GM18519 (cell line): ENCODE measurements around the gene CDH2.

Experiments used
- ATAC-seq: cut with Tn5 transposase; IDR thresholded peaks from one replicate; pipeline ENCODE4 v1.9.1; 2021; ENCODE audit warnings: mild to moderate bottlenecking, moderate library complexity; ENCODE audit not compliant: unreplicated experiment, low FRiP score

Gene CDH2

DNA sequence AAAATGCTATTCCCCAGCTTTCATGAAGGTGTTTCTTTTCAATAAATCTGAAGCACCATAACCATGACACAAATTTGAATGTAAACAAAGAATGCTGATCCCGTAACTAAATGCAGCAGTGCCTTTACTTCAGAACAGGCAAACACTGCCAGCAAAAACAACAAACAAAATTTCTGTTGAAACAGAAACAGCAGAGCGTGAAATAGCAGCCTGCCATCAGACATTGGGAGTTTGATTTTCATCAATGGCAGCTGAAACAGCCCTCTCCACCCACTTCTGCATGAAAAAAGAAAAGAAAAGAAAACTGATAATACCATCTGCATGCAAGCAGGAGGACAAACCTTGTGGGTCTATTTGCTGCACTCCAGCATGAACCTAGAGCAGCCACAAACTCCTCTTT is 128.3 kb downstream of the CDH2 start:
- no peak for ATAC-seq

- ATAC-seq, result no peak
These were observed 131.1 kb downstream of the CDH2 start for GRCh38 chr18:28045880-28046279.

DNA sequence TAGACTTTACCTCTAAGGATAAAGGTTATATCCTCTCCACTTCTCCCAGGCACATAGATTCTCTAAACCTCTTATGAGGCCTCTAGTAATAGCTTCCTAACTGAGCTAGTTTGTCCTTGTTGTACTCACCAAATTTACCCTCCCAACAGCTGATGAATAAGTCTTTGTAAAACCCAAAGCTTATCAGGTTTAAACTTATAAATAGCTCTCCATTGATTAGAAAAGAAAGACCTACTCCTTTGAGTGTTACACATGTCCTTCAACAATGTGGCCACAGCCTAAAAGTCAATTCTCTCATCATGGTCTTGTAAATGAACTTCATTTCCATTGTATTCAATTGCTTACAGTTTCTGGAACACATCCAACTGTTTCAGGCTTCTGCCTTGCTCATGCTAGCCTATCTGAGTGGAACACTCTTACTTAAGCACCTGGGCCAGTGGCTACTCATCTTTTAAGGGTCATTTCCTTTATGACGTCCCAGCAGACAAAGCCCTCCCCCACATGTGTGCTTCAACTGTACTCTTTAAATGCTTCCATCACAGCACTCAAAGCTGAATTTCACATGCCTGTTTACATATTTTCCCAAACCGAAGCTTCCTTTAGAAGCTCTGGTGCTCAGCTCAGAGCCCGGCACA is 131.6 kb downstream of the CDH2 start:
- no peak for ATAC-seq

GRCh38 chr18:28044036-28044435 is 132.9 kb downstream of the CDH2 start:
- no peak for ATAC-seq

- no peak for ATAC-seq
These were observed 133.3 kb downstream of the CDH2 start for GRCh38 chr18:28043631-28044030.

DNA sequence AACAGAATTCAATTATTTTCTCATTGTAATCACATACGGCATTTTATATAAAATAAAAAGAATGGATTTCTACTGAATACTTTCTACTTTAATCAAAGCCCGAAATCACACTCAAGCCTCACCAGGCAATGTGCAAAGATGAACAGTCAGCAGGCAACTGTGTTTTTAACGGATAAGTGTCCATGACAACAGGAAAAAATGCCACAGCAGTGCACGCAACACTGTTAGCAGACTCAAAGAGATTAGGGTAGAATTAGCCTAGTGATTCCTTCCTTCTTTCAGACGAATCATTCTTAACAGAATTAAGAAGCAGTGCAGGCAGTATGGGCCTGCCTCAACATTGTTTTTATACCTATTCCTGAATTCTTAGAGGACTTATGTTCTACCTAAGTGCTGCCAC is 135.6 kb downstream of the CDH2 start:
- no peak for ATAC-seq

DNA sequence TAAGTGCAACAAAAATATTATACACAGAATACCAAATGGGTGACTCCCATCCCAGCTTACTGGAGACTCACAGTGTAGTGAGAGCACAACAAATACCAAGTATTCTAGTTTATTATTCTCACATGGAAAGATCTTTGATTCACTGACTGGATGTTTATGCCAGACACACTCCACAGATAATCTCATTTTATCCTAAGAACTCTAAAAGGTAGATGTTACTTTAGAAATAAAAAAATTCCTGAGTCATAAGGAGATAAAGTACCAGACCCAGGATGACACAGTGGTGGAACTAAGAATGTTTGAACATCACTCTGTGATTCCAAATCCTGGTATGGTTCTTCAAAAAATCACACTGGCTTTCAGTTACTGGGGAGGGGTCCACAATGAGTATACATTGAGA is 136.2 kb downstream of the CDH2 start:
- ATAC-seq, result no peak

GRCh38 chr18:28040211-28040610 is 136.7 kb downstream of the CDH2 start:
- no peak for ATAC-seq

DNA sequence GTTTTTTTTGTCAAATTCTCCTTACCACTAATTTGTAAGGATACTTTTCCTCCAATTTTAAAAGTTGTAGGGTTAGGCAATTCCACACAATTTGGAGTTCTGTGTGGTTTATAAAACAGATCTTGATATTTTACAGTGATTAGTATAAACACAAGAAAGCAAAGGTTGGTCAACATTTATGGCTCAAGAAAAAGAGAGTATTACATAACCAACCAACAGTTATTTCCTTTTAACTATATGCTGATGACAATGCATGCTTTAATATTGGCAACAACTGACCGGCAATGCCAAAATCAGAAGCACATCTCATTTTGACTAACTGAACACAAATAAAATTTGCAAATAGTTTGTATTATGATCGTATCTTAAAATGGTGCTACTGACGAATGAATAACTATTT is 137.2 kb downstream of the CDH2 start:
- no peak for ATAC-seq

- no peak for ATAC-seq
These were observed 137.9 kb downstream of the CDH2 start for GRCh38 chr18:28039078-28039477.

DNA sequence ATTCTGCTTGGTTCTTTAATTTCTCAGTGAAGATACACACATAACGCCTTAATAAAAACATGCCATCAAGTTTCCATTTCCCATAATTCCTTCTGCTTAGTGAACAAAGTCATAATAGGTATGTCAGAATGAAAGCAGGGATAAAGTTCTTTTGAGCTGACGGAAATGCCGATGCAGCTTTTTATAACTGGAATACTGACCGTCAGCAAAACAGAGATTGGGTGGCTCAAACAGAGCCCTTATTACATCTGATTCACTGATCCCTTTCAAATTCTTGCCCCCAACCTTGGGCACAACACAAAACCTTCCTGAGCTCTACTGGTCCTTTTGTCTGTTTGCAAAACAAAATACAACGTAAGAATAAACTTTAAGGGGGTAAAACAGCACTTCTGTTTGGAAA is 140.4 kb downstream of the CDH2 start:
- ATAC-seq, result no peak

GRCh38 chr18:28034567-28034966 is 142.4 kb downstream of the CDH2 start:
- no peak for ATAC-seq

DNA sequence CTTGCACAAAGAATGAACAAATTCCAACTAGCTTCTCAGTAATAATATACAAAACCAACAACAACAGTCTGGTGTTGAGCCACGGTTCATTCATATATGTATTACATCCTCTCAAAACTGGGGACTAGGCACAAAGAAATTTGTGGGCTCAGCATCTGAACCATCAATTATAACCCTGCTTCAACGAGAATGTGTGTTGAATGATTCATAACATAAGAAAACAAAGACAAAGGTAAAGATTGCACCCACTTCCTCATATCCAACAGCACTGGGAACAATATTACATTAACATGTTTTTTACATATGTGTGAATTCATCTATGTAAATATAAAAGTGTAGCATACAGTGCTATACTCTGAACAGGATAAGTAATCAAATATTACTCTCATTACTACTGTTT is 144.8 kb downstream of the CDH2 start:
- no peak for ATAC-seq

DNA sequence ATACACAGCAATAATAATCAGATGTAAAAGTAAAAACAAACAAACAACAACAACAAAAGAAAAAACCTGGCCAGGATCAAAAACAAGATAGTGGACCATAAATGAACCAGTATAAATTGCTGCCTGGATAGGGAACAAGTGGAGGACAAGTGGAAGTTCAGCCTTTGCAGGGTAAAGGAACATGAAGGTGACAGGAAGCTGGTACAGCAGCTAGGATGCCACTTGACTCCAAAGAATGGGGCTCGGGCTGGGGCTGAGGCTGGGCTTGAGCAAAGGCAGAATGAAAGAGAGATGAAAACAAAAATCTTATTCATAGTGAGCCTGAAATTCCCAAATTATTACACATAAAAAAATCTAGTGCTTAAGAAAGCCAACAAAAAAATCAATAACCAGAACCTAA is 146.5 kb downstream of the CDH2 start:
- no peak for ATAC-seq

DNA sequence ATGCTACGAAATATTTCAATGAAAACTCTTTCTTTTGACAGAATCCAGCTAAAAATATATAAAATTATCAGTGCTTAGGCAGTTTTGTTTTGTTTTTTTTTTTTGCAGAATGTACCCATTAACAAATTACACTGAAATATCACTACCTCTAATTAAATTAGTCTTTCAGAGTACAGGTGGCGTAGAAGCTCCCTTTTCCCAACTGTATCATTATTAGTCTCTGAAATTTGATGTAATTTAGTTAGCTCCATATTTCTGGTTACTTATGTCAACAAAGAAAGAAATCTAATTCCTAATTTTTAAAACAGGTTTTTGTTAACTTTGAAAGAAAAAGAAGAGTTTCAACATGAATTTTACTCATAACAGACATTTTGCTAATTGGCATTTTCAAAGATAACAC is 149.2 kb downstream of the CDH2 start:
- ATAC-seq, result no peak

DNA sequence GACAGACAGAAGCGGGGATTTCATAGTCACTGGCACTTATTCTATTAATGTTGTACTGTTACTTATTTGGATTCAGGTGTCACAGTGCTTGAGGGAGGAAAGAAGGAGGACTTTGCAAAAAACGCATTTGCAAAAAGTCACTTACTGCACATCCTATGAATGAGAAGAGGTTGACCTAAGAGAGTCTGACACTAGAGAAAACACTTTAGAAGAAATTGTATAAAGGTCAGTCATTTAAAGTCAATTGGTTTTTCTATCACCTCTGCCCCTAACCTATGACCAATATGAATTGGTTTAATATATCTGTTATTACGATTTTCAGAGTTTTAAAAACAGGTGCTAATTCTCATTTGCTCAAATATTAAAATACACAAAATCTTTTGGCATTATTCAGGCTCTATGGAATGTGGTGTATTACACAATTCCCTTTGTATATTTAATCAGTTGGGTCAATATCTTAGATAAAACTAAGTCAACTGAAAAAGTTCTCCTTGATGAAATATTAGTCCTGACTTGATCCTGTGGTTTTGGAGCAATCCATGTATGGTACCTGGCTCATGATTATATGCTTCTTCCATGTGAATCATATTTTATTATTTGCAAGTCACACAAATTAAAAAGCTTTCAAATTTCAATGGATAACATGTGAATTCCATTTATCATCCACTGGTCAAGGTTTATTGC is 157.4 kb downstream of the CDH2 start:
- ATAC-seq, result no peak

DNA sequence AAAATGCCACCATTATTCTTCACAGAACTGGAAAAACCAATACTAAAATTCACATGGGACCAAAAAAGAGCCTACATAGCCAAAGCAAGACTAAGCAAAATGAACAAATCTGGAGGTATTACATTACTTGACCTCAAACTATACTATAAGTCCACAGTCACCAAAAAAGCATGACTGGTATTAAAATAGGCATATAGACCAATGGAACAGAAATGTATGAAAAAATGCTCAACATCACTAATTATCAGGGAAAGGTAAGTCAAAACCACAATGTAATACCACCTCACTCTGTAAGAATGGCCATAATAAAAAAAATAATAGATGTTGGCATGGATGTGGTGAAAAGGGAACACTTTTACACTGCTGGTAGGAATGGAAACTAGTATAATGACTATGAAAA is 158.6 kb downstream of the CDH2 start:
- no peak for ATAC-seq

- no peak for ATAC-seq
These were observed 161.3 kb downstream of the CDH2 start for GRCh38 chr18:28015671-28016070.

DNA sequence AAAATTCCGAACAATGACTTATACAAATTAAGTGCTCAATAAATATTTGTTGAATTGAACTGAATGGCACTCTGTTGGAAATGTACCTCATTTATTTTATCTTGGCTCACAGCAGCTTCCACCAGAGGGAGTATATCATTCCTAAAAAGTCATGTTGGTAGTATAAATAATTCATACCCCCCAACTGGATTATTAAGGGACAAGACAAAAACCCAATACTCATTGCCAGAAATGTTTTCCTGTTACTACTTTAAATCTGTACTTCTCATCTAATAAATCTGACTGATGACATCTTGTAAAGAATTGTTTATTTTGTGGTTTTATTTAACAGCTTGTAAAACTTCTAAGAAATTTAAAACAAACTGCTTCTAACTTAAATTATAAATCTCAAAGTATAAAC is 163.9 kb downstream of the CDH2 start:
- no peak for ATAC-seq

DNA sequence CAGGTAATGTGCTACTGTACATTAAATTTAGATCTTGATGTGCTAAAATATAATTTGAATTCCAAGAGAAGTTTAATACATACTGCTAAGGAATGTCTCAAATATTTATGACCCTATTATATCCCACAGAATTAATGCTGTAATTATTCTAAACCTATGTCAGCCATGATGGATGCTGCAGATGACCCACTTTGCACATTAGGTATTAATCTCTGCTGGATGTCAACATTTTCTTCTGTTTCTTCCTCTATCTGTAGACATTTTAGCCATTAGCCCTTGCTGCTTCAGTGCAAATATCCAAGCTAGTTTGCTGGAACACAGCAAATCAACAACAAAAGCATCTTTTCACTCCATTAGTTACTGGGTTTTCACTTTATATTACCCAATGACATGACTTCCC is 164.6 kb downstream of the CDH2 start:
- no peak for ATAC-seq

DNA sequence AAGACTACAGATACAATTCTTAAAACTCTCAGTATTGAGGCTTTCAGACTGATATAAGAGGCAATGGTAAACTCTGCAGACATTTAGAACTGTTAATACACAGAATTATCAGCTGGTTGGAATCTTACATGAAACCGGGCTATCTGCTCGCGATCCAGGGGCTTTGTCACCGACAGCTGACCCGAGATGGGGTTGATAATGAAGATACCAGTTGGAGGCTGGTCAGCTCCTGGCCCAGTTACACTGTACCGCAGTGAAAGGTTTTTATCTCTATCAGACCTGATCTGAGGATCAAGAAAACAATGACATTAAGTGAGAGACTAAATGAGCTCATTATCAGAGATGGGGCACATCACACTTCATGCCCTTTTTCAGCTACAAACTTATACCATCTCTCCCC is 167.3 kb downstream of the CDH2 start:
- ATAC-seq, result no peak

DNA sequence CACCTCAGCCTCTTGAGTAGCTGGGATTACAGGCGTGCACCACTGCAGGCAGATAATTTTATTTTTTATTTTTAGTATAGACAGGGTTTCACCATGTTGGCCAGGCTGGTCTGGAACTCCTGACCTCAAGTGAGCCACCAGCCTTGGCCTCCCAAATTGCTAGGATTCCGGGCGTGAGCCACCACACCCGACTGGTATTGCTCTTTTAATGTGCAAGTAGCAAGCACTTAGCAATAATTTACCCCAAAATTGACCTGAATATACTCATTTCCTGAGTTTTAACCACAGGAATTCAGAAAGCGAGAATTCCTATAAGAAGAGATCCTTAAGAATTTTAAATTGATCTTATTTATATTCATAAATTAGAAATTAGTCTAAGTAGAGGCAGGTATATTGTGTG is 169.1 kb downstream of the CDH2 start:
- ATAC-seq, result no peak

DNA sequence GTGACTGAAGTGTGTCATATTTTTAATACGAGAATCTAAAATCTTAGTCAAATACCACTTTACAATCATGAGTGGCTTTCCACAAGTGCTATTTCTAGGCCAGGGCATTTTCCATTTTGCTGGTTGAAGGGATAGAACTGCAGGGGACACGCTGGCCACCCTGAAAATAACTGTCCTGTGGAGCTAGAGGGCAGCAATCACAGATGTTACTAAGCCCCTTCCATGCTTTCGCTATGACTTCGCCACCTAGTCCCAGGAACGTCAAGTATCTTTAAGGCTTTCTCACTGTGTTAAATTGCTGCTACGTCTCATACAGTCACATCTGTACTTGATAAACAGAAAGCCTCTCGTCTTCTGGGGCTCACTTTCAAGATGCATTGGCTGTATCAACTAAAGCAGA is 171.8 kb downstream of the CDH2 start:
- ATAC-seq, result no peak
